ENCODE data around the gene URGCP. TPM values are rescaled to one million over a fixed set of nuclear protein-coding genes. Genes with fewer than 3 reads are reported as not detected.

URGCP gene
- total RNA-seq, 2 donors from 2014 or later = 15.6 to 22.1 TPM

GRCh38 chr7:43872406-43873110 is 33.8 kb downstream of the URGCP start:
- Histone ChIP-seq H3K4me1 (peaks cover 16% of the 10 kb centered on the region), H3K36me3 (replicated peaks in 1 of 2; ENCODE audit: insufficient read depth in 1 of 2, low read depth in 2 of 2) (peaks cover 1 to 2% of the 10 kb centered on the region in 2 donors), H3K27ac (no peak overlapping the region), H3K9me3 (no peaks in the 10 kb centered on the region), H3K27me3 (no peaks in the 10 kb centered on the region), H3K4me3 (no peak overlapping the region)
- no peak for ATAC-seq
- 36 to 45% methylated on average over 7 of the region's 7 CpGs for WGBS, 2 donors
- peak in 2 of 4 donors; percentile 25 to 48 for DNase-seq
- TF ChIP-seq POLR2A (IDR thresholded peaks at IDR 0.05) = no peak
- TF ChIP-seq CTCF (IDR thresholded peaks at IDR 0.05) = no peak
- intact Hi-C loops (cut with DNase I) = no loop called here

- WGBS, 2 donors = 69 to 85% methylated on average over 3 of the region's 3 CpGs
- H3K27ac ChIP-seq = no peak overlapping the region
- intact Hi-C loops (cut with DNase I) = no loop called here
These were observed 35.3 kb downstream of the URGCP start for GRCh38 chr7:43871064-43871463.

GRCh38 chr7:43870316-43870715 is 36.1 kb downstream of the URGCP start:
- no peak for TF ChIP-seq CTCF (IDR thresholded peaks at IDR 0.05)
- no peak overlapping the region for H3K4me3 ChIP-seq

More at GRCh38 chr7:43871064-43871463, 35.3 kb downstream of the URGCP start:
- ATAC-seq = no peak
- H3K4me1 ChIP-seq = peaks cover 16% of the 10 kb centered on the region
- DNase-seq = no peak
- no peaks in the 10 kb centered on the region for H3K27me3 ChIP-seq
- TF ChIP-seq POLR2A (IDR thresholded peaks at IDR 0.05) (no peak), CTCF (IDR thresholded peaks at IDR 0.05) (no peak)
- peaks cover 0 to 6% of the 10 kb centered on the region in 2 donors for H3K36me3 ChIP-seq (replicated peaks in 1 of 2; ENCODE audit: insufficient read depth in 1 of 2, low read depth in 2 of 2)
- H3K4me3 ChIP-seq = no peak overlapping the region
- H3K9me3 ChIP-seq = no peaks in the 10 kb centered on the region

GRCh38 chr7:43869867-43870240 is 36.5 kb downstream of the URGCP start:
- no peak for TF ChIP-seq CTCF (IDR thresholded peaks at IDR 0.05)
- no peak for TF ChIP-seq POLR2A (IDR thresholded peaks at IDR 0.05)
- 37 to 40% methylated on average over 13 of the region's 13 CpGs for WGBS, 2 donors
- peak overlapping the region; percentile 36 to 83 (median 76) for H3K27ac ChIP-seq
- no peaks in the 10 kb centered on the region for H3K27me3 ChIP-seq
- DNase-seq = peak in 2 of 4 donors; percentile 38 to 43
- ATAC-seq = peak; percentile 20
- peaks cover 0 to 6% of the 10 kb centered on the region in 2 donors for H3K36me3 ChIP-seq (replicated peaks in 1 of 2; ENCODE audit: insufficient read depth in 1 of 2, low read depth in 2 of 2)
- no peaks in the 10 kb centered on the region for H3K9me3 ChIP-seq
- H3K4me3 ChIP-seq = peak overlapping the region in 1 of 2 donors; percentile 92
- H3K4me1 ChIP-seq = peaks cover 16% of the 10 kb centered on the region
- intact Hi-C loops (cut with DNase I) = loop anchor here (10.0 kb wide), 1 partner anchor 55 kb away; the partner anchor contains the start of gene UBE2D4

More at GRCh38 chr7:43870316-43870715, 36.1 kb downstream of the URGCP start:
- peaks cover 0 to 6% of the 10 kb centered on the region in 2 donors for H3K36me3 ChIP-seq (replicated peaks in 1 of 2; ENCODE audit: insufficient read depth in 1 of 2, low read depth in 2 of 2)
- no peaks in the 10 kb centered on the region for H3K27me3 ChIP-seq
- DNase-seq (no peak), ATAC-seq (no peak)
- 77 to 84% methylated on average over 4 of the region's 4 CpGs for WGBS, 2 donors
- intact Hi-C loops (cut with DNase I) = no loop called here
- H3K27ac ChIP-seq = no peak overlapping the region
- peaks cover 16% of the 10 kb centered on the region for H3K4me1 ChIP-seq
- no peaks in the 10 kb centered on the region for H3K9me3 ChIP-seq
